ENCODE results near the gene POLR2A.
"Not testable (repeated sequence)": the region's sequence is repeated elsewhere in the genome, so short reads cannot be mapped to it uniquely, and the experiment has no call there.

Gene POLR2A

DNA sequence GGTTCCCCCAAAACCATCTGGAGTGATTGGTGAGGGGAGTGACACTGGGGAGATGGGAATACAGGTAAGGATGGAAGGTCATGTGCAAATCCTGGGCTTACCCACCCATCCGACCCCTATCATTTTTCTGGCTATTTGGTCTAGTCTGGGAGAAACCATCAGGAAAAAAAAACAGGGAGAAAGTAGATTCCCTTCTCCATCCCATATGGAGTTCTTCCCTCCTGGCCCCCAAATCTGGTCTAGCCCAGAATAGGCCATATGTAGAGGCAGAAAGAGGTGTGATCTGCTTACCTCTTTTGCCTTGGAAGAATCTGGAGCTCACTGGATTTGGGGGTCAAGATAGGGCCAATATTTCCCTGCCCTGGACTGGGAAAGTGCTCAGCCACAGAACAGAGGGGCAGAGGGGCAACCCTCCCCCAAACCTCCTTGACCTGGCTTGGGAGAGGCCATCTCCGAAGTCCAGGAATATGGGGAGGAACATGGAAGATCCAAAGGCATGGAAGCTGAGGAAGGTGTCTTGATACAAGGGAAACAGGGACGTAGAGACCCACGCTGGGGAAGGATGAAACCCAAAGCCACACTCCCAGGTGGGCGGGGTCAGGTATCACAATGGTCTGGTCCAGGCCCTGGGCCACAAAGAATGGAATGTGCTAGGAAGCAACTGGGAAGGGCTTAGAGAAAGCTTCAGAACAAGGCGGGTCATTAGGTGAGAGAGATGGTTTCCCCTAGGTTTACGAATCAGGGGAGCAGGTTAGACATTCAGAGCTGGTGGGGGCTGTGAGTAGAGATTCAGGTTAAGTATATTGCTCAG lies 23.1 kb upstream of the POLR2A start:
- no peak for DNase-seq

DNA sequence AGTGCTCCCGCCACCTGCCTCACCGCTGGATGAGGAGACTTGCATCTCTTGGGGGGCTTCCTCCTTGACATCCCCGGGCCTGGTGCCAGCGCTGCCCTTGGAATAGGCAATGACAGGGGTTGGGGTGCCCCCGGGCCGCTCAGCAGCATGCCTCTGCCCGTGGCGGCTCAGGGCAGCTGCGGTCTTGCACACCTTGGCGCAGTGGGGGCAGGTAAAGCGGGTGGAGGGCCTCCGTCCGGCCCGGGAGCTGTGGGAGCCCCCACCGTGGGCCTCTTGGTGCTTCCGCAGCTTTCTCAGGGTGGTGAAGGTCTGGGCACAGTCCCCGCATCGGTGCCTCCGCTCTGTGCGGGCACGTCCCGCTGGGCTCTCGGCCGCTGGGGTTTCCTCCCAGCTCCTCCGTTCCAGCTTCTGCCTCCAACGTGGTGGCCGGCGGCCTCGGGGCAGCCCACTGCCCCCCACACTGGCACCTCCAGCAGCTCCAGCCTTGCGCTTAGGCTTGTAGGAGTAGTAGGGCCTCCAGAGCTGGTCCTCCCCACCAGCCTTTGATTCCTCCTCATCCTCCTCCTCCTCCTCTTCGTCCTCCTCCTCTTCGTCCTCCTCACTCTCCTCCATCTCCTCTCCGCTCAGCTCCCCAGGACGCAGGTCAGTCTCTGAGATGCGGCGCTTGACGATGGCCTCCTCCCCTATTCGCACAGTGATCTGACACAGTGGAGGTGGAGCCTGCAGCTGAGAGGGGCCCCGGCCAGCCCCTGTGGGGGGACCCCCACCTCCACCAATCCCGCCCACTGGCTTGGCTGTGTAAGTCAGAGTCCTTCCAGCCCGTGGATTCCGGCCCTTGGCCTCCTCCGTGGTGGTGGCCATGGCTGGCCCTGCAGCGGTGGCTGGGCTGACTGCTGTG lies 21.4 kb upstream of the POLR2A start:
- DNase-seq: no peak

GRCh38 chr17:7463372-7463846 lies 20.8 kb upstream of the POLR2A start:
- no peak for DNase-seq

DNA sequence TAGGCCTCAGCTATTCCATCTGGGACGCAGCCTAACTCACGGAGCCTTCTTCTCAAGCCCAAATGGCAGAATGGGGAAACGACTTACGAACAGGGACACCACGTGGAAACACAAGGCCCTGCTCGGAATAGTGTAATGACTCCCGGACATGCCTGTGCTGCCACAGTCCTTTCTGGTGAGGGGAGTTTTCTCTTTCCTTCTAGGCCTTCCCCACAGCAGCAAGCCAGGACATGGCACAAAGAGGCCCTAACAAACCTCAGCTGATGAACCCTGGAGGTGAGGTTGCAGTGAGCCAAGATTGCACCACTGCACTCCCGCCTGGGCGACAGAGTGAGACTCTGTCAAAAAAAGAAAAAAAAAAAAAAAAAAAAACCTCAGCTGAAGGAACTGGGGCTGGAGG lies 20.1 kb upstream of the POLR2A start:
- no peak for DNase-seq

GRCh38 chr17:7465597-7466275 lies 18.4 kb upstream of the POLR2A start:
- peak; percentile 56 for DNase-seq

- DNase-seq: no peak
These were observed 17.9 kb upstream of the POLR2A start for GRCh38 chr17:7466318-7466638.

DNA sequence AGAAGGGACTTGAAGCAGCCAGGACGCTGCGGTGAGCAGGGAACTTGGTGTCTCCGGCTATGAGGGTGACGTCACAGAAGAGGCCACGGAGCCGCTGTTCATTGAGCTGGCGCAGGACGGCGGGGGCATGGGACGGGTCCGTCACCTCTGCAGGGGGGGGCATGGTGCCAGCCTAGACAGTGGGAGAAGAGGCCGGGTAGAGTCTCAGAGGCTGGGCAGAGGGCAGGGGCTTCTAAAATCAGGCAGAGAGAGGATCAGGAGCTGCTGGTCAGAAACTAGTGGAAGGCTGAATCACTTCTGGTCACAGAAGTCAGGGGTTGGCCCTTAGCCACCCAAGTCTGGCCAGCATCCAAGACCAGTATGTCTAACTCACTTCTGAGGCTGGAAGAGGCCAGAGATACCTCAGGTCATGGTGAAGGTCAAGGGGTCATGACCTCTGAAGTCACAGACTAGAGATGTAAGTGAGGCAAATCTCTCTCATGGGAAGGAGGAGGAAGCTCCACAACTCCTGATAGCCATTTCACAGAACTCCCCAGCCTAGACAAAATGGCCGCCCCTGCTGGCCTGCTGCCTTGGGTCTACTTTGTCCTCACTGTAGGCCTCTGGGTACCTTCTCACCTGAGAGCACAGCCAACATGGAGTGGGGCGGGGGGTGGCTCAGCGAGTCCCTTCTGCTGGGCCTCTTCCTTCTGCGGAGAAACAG lies 17.4 kb upstream of the POLR2A start:
- peak; percentile 49 for DNase-seq

DNA sequence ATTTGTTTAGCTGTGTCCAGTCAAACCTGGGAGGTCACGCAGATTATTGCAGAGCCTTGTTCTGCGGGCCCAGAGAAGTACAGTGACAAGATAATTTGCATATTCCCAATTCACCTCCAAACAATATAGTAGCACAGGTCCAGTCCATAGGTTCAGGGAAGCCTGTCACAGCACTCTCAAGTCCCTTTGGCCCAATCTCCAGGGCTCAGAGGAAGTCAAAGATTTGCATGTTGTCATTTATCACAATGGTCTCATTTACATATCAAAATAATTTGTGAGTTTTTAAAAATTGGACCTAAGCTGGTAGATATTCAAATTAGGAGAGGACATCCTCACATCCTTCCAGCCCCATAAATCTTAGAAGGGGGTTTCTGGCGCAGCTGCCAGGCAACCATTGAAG lies 16.7 kb upstream of the POLR2A start:
- no peak for DNase-seq

- no peak for DNase-seq
These were observed 15.9 kb upstream of the POLR2A start for GRCh38 chr17:7468290-7468689.

- DNase-seq: no peak
These were observed 15.3 kb upstream of the POLR2A start for GRCh38 chr17:7468804-7469389.

- not testable (repeated sequence) for DNase-seq
These were observed 14.3 kb upstream of the POLR2A start for GRCh38 chr17:7469843-7470242.

GRCh38 chr17:7470457-7470973 lies 13.7 kb upstream of the POLR2A start:
- DNase-seq: not testable (repeated sequence)

DNA sequence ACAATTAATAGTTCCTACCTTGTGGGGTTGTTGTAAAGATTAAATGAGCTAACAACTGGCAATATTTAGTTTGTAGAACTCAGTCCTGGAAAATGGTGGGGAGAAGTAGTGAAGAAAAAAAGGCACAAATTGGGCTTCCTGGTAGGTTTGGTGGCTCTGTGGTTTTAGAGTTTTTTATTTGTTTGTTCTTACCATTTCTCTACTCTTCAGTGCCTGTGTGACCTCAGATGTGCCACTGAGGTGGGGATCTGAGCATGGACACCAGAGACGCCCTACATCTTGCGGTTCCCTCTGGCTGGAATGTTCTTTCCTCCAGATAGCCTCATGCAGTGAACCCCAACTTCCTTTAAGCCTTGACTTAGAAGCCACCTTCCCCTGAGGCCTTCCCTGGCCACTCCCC lies 12.4 kb upstream of the POLR2A start:
- DNase-seq: no peak

DNA sequence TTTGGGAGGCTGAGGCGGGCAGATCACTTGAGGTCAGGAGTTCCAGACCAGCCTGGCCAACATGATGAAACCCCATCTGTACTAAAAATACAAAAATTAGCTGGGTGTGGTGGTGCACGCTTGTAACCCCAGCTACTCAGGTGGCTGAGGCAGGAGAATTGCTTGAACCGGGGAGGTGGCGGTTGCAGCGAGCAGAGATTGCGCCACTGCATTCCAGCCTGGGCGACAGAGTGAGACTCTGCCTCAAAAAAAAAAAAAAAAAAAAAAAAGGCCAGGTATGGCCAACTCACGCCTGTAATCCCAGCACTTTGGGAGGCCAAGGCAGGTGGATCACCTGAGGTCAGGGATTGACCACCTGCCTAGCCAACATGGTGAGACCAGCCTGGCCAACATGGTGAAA lies 9.4 kb upstream of the POLR2A start:
- DNase-seq: not testable (repeated sequence)

DNA sequence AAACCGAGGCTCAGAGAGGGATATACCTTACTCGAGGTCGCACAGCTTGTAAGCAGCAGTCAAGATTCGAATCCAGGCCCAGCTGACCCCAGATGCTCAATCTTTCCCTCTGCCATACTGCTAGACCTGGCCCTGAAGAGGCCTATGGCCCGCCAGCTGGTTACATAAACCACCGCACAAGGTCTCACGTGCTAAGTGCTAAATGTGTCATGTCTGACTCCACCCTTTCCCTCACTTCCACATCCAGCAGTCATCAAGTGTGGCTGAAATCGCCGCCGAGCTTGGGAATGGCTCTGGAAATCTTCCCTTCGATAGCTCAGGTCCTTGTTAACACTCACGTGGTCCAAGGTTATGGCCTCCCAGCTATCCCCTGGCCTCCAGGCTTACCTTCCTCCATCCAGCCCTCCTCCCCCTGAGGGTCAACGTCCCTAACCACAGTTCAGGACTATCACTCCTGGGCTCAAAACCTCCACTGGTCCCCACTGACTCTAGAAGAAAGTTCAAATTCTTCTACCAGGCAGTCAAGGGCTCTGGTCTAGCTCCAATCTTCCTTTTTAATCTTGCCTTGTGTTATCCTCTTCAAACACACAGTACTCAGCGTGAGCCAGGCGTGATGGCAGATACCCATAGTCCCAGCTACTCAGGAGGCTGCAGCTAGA lies 8.3 kb upstream of the POLR2A start:
- DNase-seq: no peak

GRCh38 chr17:7476494-7476893 lies 7.7 kb upstream of the POLR2A start:
- peak; percentile 30 for DNase-seq

DNA sequence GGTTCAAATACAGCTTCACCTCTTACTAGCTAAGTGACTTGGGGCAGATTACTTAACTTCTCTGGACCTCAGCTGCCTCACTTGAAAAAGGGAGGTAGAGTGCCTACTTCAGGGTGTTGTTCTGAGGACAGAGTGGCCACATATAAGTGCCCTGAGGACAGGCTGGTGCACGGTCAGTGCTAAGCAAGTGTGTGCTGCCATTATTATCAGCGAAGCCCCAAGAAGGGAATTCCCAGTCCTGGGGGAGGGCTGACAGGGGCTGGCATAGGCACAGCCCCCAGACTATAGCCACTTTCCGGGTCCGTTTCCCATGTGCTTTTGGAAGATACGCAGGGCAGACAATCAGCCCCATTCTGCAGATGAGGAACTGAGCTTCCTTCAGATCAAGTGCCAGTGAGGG lies 7.2 kb upstream of the POLR2A start:
- DNase-seq: no peak

DNA sequence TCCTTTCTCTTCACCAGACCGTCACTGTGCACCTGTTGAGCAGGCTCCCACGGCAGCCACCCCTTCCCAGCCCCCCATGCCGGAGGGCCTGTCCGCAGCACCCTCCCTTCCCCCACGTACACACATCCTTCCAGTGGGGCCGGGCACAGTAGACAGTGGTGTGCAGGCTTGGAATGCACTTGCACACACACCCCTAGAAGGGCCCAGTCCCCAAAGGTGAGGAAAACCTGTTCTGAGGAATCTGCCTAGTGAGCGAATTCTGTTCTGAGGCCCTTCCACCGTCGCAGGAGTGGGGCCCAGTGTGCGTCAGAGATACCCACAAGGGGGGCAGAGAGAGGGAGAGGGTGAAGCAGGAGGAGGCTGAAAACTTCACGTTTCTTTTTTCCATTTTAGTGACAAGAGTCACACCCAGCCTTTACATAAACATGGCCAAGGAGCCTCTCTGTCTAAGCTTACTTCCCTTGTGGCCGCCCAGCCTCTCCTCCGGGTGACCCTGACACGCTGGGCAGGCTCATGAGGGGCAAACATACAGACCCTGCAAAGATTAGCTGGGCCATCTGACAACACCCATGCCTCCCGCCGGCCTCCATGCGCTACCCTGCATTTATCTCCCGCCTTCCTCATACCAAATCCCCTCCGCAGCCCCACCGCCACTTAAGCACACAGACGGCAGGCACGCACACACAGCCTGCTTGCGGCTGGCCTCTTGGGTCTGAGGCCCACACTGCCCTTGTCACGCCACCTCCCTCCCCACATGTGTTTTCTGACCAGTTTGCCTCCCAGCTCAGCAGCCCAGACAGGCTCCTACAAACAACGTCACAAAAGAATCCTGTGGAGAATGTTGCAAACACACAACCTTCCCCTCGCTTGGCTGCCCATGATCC lies 6.5 kb upstream of the POLR2A start:
- DNase-seq: no peak

DNA sequence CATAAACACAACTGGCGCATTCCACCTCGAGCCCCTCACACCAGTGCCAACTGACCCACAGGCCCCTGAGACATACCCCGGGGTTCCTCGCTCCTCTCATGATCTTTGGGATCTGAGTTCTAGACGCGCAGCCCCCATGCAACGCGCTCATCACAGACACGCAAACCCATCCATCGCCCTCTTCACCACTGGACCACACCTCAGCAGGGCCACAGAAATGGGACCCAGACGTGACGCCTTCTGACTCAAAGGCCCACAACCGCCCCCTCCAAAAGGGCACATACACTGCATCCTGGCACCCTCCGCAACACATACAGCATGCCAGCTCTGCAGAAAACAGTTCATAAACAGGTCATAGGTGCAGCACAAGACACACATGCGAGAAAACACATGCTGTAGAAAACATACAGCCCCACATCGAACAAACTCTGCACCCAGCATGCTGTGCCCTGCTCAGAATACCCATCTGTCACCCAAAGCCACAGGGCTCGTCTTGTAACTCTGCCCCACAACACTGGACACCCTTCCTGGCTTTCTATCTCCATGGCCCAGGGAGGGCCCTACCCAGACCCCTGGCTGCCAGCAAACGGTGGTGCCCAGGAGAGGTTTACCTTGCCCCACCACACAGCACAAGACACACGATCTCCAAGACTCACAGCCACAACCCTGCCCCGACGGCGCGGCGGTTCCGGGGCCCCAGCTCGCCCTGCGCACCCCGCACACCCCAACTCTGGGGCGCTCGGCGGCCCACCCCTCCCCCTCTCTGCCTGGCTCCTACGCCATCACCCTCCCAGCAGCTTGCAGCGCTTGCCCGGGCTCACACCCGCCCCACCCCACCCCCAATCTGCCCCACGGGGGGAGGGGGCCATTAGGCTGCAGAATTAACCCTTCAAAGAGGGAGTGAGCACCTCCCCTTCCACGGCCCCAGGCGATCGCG lies 5.6 kb upstream of the POLR2A start:
- DNase-seq: peak; percentile 58

Measured in DMS53 (cell line).